GM18519 (cell line): Measurements from ENCODE around the gene MFSD2B.

Experiments
- ATAC-seq: cut with Tn5 transposase; IDR thresholded peaks from one replicate; pipeline ENCODE4 v1.9.1; 2021; ENCODE audit warnings: mild to moderate bottlenecking, moderate library complexity; ENCODE audit not compliant: unreplicated experiment, low FRiP score

MFSD2B gene

DNA sequence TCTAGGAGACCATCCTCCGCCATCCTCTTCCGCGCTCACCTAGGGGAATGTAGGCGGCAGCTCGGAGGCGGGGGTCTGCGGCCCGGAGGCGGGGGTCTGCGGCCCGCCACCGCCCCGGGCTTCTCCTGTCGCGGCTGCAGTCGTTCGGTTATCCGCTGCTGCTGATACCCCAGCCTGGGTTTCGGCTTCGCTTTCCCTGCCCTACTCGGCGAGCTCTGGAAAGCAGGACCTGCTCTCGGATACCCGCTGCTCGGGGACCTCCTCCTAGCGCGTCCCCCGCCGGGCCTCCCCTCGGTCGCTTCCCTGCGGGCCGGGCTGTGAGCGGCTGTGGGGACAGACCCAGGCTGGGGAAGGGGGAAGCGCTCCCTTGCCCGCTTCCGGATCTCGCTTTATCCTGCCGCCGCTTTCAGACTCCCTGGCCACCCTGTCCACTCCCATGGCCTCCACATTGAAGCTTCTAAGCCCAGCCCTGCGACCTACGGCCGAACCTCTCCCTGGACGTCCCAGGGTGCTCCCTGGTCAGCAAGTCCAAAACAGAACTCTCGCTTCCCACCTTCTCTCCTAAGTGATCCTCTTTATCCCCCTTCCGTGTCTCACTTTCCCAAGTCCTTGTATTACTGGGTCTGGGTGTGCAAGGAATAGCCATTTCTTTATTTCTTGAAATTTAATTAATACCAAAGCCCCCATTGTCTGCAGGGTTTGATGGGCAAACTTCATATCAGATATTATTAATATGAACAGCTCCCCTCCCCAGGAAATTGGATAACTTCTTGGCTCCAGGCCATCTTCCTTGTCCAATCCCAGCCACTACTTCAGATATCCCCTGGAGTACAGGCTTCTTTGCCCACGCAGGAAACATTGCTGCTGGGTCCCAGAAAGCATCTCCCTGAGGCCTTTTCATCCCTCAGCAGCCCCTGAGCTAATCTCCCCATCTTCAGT, 40.4 kb downstream of the MFSD2B start:
- no peak for ATAC-seq

GRCh38 chr2:24051833-24052232, 41.9 kb downstream of the MFSD2B start:
- ATAC-seq = no peak

DNA sequence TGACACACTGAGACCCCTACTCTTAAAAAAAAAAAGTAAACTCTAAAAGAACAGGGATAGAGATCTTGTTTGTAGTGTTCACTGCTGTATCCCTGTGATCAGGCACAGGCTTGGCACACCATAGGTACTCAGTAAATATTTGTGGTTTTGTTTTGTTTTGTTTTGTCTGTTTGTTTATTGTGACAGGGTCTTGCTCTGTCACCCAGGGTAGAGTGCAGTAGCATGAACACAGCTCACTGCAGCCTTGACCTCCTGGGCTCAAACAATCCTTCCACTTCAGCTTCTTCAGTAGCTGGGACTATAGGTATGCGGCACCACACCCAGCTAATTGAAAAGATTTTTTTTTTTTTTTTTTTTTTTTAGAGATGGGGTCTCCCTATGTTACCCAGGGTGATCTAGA, 43.1 kb downstream of the MFSD2B start:
- no peak for ATAC-seq

DNA sequence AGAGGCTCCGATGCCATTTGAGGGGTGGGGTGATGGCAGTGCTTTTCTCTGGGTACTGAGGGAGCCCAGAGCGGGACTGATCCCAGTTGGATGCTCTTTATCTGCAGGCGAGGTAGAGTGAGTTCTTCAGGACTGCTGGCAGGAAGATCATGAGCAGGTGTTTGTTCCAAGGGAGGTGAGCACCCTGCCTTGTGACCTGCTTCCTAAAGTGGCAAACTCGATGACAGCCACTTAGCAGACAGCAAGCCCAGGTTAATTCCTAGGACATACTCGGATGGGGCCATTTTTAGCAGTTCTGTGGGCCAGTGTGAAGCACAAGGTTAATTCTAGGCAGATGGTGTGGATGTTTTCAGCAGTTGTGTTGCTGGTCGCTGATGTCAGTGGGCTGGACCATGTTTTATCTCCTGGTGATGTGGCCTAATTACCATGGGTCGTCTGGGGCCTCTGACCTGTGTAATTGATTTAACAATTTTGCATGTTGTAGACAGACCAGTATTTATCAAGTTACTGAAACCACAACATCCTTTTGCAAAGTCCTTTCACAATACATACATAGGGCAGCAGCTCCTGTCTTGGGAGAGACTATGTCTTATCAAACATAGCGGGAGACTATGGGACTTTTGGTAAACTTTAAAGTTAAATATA, 44.6 kb downstream of the MFSD2B start:
- no peak for ATAC-seq

- no peak for ATAC-seq
These were observed 45.9 kb downstream of the MFSD2B start for GRCh38 chr2:24055750-24056149.

DNA sequence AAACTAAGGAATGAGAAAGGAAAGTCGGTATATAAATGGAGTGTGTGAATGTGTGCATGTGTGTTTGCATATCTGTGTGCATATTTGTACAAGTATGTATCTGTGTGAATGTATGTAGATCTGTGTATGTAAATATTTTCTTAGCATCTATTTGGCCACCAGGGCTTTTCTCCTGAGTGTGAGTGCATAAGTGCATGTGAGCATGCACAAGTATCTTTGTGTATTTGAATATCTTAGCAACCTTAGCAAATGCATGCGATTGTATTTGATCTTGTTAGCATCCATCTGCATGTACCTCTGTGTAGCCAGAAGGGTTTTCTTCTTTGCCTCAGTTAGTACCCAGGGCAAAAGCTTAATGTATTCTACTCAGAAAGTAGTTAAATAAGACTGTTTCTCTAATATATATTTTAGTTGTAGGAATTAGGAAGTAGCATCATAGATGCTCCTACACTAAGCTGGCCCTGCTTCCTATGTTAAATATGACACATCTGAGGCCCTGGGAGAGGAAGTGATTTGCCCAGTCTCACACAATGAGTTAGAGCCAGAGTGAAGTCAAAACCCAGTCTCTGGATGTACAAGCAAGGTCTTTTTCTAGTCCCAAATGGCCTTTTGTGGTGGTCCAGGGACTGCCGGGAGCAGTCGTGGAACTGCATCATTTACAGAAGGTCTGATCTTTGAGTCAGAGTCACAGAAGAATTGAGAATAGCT, 48.8 kb downstream of the MFSD2B start:
- ATAC-seq = no peak

DNA sequence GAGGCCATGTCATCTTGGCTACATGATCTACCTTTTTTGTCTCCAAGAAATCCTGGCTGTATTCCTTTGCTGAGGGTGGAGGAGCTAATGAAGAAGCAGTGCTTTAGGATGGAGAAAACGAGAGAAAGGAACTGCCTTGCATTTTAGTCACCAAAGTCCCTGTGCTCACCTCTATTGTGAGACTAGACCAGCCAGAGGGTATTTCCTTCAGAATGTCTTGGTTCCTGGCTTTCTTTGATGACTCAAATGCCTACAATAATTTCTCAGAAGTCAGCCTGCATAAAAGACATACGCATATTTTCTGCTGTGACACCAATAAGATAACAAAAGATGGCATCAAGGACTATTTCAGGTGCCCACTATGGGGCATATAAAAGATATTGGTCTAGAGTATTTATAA, 55.5 kb downstream of the MFSD2B start:
- ATAC-seq = no peak

DNA sequence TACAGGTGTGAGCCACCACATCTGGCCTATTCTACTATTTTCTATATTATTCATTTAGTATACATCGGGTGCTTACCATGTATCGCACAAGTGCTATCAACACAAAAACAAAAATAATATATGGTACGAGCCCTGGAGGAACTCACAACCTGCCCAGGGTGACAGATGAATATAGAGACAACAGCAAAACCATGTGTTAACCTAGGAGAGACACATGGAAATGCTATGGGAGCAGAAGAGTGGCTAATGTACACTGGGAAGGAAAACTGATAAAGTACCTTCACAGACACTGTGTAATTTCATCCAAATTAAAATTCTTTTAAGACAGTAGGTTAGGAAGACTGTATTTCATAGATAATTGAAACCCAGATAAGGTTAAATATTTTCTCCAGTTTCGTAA, 62.4 kb downstream of the MFSD2B start:
- no peak for ATAC-seq

DNA sequence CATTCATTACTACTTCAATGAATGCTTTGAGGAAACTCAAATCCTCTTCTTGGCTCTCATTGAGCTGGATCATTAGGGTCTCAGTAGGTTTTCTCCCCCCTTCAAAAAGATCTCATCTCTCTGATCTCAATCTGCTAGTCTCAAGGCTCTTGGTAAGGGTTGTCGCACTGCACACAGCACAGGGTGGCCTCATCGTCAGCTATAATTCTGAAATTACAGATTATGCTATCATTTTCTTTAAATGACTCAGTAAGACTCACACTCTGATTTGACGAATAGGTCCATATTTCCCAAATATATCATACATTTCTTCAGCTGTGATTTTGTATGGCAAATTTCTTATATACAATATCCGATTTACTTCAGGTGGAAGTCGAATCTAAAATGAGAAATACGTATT, 63.9 kb downstream of the MFSD2B start:
- ATAC-seq = no peak

- ATAC-seq = no peak
These were observed 65.4 kb downstream of the MFSD2B start for GRCh38 chr2:24075259-24075658.
